Peyer's patch (tissue), 4 donors: ENCODE results near the gene TMOD1. TPM values are rescaled to one million over a fixed set of nuclear protein-coding genes. Genes with fewer than 3 reads are reported as not detected.

ENCODE experiments used
- DNase-seq, 3 donors: peaks; one replicate each; pipeline ENCODE4 v3.0.0-alpha.2; 2017 to 2019
- H3K27ac ChIP-seq, 4 donors: fragments of 200-600 bp; sonication (generic); one replicate each; pipeline ENCODE4 v1.5.1; 2016 to 2019
- H3K27me3 ChIP-seq, 2 donors: fragments of 200-600 bp; sonication (generic); one replicate each; pipeline ENCODE4 v1.5.1; 2019
- H3K36me3 ChIP-seq, 3 donors: fragments of 200-600 bp; sonication (generic); one replicate each; pipeline ENCODE4 v1.5.1; 2016 to 2019
- H3K4me1 ChIP-seq, 4 donors: fragments of 200-600 bp; sonication (generic); one replicate each; pipeline ENCODE4 v1.5.1; 2016 to 2019
- H3K4me3 ChIP-seq, 4 donors: fragments of 200-600 bp; sonication (generic); 1 replicate in 3 of 4; 2 replicates in 1 of 4; pipeline ENCODE4 v1.5.1; 2016 to 2019; ENCODE audit warnings: mild to moderate bottlenecking in 1 of 4
- H3K9me3 ChIP-seq, 4 donors: fragments of 200-600 bp; sonication (generic); one replicate each; pipeline ENCODE4 v1.5.1; 2016 to 2019; ENCODE audit warnings: mild to moderate bottlenecking in 1 of 4
- POLR2A ChIP-seq, 2 donors: fragments of 450-650 bp; IDR thresholded peaks; one replicate each; pipeline ENCODE4 v1.5.1; 2017; ENCODE audit warnings: antibody characterized with exemption in 2 of 2, mild to moderate bottlenecking in 2 of 2, moderate library complexity in 2 of 2
- total RNA-seq, 4 donors: library from RNA; depleted of rRNA; stranded (reverse); fragments of >200 nt; gene quantifications; one replicate each; pipeline ENCODE4 v1.1.0, GENCODE V29; 2016
- TF ChIP-seq, protein P1 (sequence below), 6 experiments: fragments of 450-650 bp in 4 of 6; fragments of 200-600 bp in 2 of 6; sonication (generic) in 1 of 6; IDR thresholded peaks; one replicate each; pipeline ENCODE4 v1.5.1; 2017 to 2019; ENCODE audit warnings: antibody characterized with exemption in 6 of 6, mild to moderate bottlenecking in 3 of 6, moderate library complexity in 1 of 6

TMOD1 gene
- total RNA-seq, 4 donors from 2014 or later = 2.6 to 15.7 (median 4.9) TPM

DNA sequence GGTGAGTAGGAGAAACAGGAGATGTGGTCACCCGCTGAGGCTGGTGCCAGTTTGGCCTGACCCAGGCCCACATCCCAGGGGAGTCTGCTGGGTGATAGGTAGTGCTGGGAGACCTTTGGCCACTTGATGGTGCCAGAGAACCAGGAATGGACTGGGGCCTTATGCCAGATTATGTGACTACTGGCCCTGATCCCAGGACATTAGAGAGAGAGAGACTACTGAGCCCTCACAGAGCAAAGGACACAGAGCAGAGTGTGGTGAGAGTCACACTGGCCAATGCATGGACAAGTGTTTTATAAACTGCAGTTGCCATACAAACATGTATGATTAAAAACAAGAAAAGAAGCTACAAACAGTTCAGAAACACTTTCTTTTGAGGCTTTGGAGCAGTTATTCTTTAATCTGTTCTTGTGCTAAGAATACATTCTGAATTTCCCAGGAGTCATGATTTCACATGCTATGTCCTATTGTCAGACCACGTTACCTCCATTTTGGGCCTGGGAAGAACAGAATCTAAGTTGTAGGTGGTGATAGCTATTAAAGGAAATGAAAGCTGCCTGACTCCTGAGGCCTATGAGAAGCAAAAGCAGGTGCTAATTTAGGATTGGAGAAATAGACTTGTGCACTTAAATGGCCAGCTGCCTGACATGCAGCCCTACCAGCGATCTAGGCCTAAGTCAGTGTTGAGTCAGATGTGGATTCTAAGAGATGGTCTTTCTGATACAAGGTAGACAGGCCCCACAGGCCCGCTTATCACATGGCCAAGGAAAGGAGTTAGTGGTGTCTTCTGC, 32.6 kb upstream of the TMOD1 start:
- Histone ChIP-seq H3K9me3 (no peaks in the 10 kb centered on the region), H3K4me1 (peaks cover 0 to 6% (median 0%) of the 10 kb centered on the region in 4 donors), H3K4me3 (no peak overlapping the region), H3K27ac (peak overlapping the region in 1 of 4 donors; percentile 5), H3K27me3 (no peaks in the 10 kb centered on the region), H3K36me3 (peaks cover 0 to 45% (median 0%) of the 10 kb centered on the region in 3 donors)
- TF ChIP-seq, protein P1, sequence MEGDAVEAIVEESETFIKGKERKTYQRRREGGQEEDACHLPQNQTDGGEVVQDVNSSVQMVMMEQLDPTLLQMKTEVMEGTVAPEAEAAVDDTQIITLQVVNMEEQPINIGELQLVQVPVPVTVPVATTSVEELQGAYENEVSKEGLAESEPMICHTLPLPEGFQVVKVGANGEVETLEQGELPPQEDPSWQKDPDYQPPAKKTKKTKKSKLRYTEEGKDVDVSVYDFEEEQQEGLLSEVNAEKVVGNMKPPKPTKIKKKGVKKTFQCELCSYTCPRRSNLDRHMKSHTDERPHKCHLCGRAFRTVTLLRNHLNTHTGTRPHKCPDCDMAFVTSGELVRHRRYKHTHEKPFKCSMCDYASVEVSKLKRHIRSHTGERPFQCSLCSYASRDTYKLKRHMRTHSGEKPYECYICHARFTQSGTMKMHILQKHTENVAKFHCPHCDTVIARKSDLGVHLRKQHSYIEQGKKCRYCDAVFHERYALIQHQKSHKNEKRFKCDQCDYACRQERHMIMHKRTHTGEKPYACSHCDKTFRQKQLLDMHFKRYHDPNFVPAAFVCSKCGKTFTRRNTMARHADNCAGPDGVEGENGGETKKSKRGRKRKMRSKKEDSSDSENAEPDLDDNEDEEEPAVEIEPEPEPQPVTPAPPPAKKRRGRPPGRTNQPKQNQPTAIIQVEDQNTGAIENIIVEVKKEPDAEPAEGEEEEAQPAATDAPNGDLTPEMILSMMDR (IDR thresholded peaks at IDR 0.05) = peak in 4 of 6 experiments; percentile 51 to 89 (median 84)
- peak in 1 of 2 donors; percentile 19 for TF ChIP-seq POLR2A (IDR thresholded peaks at IDR 0.05)
- peak; percentile 24 to 86 (median 72) for DNase-seq

DNA sequence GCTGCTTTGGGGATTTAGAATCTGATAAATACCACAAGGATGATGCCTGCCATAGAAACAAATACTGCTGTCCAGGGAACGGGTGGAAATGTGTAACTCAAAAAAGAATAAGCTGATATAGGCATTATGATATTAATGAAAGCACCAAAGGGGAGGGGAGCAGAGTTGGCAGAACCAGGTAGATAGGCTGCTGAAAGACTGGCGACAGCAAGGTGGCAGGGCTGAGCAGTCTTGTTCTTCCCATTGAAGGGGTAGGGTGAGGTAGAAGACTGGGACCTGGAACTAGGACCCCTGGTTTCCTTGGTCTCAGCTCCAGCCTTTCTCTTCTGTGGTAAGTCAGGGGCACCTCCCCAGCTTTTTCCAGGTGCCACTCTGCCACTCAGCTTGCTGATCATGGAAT, 31.4 kb upstream of the TMOD1 start:
- Histone ChIP-seq H3K4me3 (no peak overlapping the region), H3K27ac (no peak overlapping the region), H3K9me3 (no peaks in the 10 kb centered on the region), H3K4me1 (peaks cover 0 to 6% (median 0%) of the 10 kb centered on the region in 4 donors), H3K27me3 (no peaks in the 10 kb centered on the region), H3K36me3 (peaks cover 0 to 42% (median 0%) of the 10 kb centered on the region in 3 donors)
- no peak for DNase-seq
- TF ChIP-seq POLR2A (IDR thresholded peaks at IDR 0.05) = no peak
- TF ChIP-seq, protein P1 (IDR thresholded peaks at IDR 0.05) = peak in 1 of 6 experiments; percentile 15

DNA sequence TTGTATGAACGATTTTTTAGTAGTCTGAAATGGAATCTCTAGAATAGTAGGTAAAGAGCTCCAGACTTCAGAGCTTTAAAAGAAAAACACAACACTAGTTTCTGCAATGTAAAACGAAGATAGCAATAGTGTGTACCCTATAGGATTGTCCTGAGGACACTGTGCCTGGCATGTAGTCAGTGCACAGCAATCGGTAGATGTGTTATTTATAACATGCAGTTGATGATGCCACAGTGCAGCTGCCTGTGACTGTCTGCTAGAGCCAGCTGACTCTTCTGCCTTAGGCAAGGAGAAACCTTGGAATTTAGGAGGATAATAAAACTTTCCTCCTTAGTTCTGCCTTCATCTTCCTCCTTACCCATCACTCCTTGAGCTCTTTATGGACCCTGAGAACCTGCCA, 27.7 kb upstream of the TMOD1 start:
- peaks cover 0 to 33% (median 0%) of the 10 kb centered on the region in 3 donors for H3K36me3 ChIP-seq
- no peaks in the 10 kb centered on the region for H3K9me3 ChIP-seq
- TF ChIP-seq POLR2A (IDR thresholded peaks at IDR 0.05) = no peak
- TF ChIP-seq, protein P1 (IDR thresholded peaks at IDR 0.05) = no peak
- no peak overlapping the region for H3K4me3 ChIP-seq
- H3K4me1 ChIP-seq = peaks cover 0 to 5% (median 0%) of the 10 kb centered on the region in 4 donors
- DNase-seq = no peak
- no peak overlapping the region for H3K27ac ChIP-seq
- no peaks in the 10 kb centered on the region for H3K27me3 ChIP-seq

DNA sequence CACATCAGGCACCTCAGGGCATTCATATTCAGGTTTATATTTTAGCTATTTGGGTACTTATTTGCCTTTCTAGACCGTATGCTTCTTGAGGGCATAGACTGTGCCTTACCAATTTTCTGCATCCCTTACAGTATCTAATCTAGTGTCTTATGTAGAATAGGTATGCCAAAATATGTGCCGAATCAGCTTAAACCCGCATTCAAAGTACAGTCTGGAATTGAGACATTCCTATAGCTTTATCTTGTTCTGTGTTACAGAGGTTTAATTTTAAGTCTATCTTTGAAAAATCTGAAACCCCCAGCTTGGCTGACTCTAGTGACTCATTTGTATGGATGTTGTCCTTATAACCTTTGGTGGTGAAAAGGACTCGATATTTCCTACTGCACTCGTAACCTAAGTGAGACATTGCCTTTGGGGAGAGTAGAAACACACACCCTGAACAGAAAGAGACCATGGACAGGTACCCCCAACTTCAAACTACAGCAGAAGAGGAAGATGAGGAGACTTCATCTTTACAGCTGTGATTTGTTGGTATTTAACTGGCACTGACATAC, 27.0 kb upstream of the TMOD1 start:
- Histone ChIP-seq H3K27ac (no peak overlapping the region), H3K4me3 (no peak overlapping the region), H3K4me1 (no peaks in the 10 kb centered on the region), H3K9me3 (no peaks in the 10 kb centered on the region), H3K27me3 (no peaks in the 10 kb centered on the region), H3K36me3 (peaks cover 0 to 35% (median 0%) of the 10 kb centered on the region in 3 donors)
- no peak for DNase-seq
- TF ChIP-seq, protein P1 (IDR thresholded peaks at IDR 0.05) = no peak

DNA sequence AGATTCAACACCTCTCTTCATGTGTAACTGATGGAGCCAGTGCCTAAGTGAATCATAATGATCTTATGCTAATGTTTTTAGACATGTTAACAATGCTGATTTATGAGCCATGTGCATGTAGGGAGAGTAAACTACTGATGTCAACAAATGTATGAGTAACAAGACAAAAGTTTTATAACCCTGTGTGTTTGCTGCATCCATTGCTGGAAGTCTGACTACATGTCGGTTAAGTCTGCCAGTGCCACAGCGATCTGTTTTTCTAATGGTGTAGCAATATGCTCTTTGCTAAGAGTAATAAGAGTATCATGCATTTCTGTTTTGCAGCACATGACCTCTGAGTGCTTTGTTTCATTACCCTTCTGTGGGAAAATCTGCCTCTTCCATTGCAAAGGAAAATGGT, 26.4 kb upstream of the TMOD1 start:
- no peak for TF ChIP-seq POLR2A (IDR thresholded peaks at IDR 0.05)
- TF ChIP-seq, protein P1 (IDR thresholded peaks at IDR 0.05) = no peak
- no peaks in the 10 kb centered on the region for H3K9me3 ChIP-seq
- H3K4me1 ChIP-seq = no peaks in the 10 kb centered on the region
- DNase-seq = no peak
- no peaks in the 10 kb centered on the region for H3K27me3 ChIP-seq
- no peak overlapping the region for H3K27ac ChIP-seq
- H3K36me3 ChIP-seq = peaks cover 0 to 39% (median 0%) of the 10 kb centered on the region in 3 donors
- no peak overlapping the region for H3K4me3 ChIP-seq
